Activated T-helper 1 cell treated with anti-CD3 and anti-CD28 coated beads, Interleukin-12 subunit alpha, Interleukin-12 subunit beta, Interleukin-2, Interleukin-4 antibody, amounts not matched to agents 30 ng/mL and 10 ng/mL and 1 ng/mL, durations not matched to agents 14 hours and 24 hours and 36 hours (primary cell): ENCODE results near the gene TRPV5. TPM values are rescaled to one million over a fixed set of nuclear protein-coding genes. Genes with fewer than 3 reads are reported as not detected.

Experiments
- DNase-seq: peaks from one replicate; pipeline ENCODE4 v3.0.0; 2021; ENCODE audit warnings: low spot score
- H3K27ac Mint-ChIP-seq: one replicate; pipeline ENCODE4 v1.8.0; 2021; ENCODE audit warnings: mild to moderate bottlenecking, mixed read lengths
- H3K27me3 Mint-ChIP-seq: one replicate; pipeline ENCODE4 v1.8.0; 2022; ENCODE audit warnings: mild to moderate bottlenecking, moderate library complexity, mixed read lengths; ENCODE audit not compliant: insufficient read depth
- H3K36me3 Mint-ChIP-seq: one replicate; pipeline ENCODE4 v1.8.0; 2021; ENCODE audit warnings: low read depth, mixed read lengths
- H3K4me1 Mint-ChIP-seq: one replicate; pipeline ENCODE4 v1.8.0; 2021; ENCODE audit warnings: low read depth, mixed read lengths
- H3K4me3 Mint-ChIP-seq: one replicate; pipeline ENCODE4 v1.8.0; 2021; ENCODE audit warnings: mild to moderate bottlenecking, moderate library complexity, mixed read lengths
- H3K9me3 Mint-ChIP-seq: one replicate; pipeline ENCODE4 v1.8.0; 2021; ENCODE audit warnings: mixed read lengths
- intact Hi-C: fragments of 100-400 bp; cut with micrococcal nuclease; formaldehyde crosslinking; loops from one replicate; pipeline ENCODE4 v1.15.1; 2024
- total RNA-seq: library from RNA; stranded (reverse); gene quantifications from 2 replicates; pipeline ENCODE4 v1.2.3, GENCODE V29; 2022

The TRPV5 gene
- total RNA-seq, 1 donor from 2014 or later: not detected

DNA sequence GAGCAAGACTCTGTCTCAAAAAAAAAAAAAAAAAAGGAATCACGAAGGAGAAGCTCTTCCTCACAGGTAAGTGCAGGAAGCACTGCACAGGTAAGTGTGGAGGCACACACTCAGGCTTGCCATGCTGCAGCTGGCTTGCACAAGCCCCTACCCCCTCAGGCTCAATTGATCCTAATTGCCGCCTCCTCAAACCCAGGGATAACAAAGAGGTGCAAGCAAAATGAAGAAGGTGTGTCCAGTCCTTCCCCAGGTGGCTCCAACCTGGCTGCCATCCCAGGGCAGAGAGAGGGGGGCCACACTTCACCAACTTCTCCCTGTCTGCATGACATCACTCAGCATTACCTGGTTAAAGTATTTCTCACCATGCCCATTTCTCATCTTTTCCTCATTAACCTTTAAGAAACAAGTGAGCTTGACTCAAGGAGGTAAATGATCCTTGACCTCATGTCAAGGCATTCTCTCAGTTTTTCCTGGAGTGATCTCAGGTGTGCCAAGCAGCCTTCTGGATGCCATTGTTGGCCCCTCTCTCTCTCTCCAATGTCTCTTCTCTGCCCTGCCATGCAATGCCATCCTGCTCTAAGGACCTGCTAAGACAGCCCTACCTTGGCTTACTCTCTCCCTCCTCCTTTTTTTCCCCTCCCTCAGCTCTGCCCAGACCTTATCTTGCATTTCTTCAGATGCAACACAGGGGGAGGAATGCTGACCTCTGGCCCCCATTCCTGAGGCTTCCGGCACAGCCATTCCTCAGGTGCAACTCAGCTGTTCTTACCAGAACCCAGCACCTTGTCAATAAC is 35.0 kb downstream of the TRPV5 start:
- no peak for DNase-seq
- Mint-ChIP-seq H3K9me3 (no peaks in the 10 kb centered on the region), H3K4me1 (no peaks in the 10 kb centered on the region), H3K27ac (no peak overlapping the region), H3K4me3 (no peak overlapping the region), H3K36me3 (no peaks in the 10 kb centered on the region), H3K27me3 (peaks cover 8% of the 10 kb centered on the region)
- intact Hi-C loops: no loop called here

DNA sequence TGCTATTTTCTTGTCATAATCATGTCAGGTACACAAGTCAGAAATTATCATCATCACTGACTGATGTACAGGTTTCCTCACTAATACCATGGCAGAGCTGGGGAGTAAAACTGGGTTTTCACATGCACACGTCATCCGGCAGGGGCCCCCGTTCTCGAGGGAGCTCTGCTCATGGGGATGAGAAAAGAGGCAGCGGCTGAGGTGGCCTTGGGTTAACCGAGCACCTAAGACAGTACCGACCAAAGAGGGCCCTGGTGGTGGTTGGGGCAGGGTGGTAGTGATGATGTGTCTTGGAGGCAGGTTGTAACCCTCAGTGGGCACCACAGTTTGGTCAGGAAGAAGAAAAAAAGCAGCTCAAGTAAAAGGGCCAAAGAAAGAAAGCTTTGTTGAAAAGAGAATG is 35.9 kb downstream of the TRPV5 start:
- no peak for DNase-seq

GRCh38 chr7:142896741-142897379 is 36.7 kb downstream of the TRPV5 start:
- no peak overlapping the region for H3K27ac Mint-ChIP-seq
- no peak for DNase-seq
- H3K4me3 Mint-ChIP-seq: no peak overlapping the region
- no peaks in the 10 kb centered on the region for H3K9me3 Mint-ChIP-seq
- H3K36me3 Mint-ChIP-seq: no peaks in the 10 kb centered on the region
- intact Hi-C loops: no loop called here
- H3K27me3 Mint-ChIP-seq: peaks cover 8% of the 10 kb centered on the region
- H3K4me1 Mint-ChIP-seq: no peaks in the 10 kb centered on the region

More for the DNA sequence above, 35.9 kb downstream of the TRPV5 start:
- Mint-ChIP-seq H3K9me3 (no peaks in the 10 kb centered on the region), H3K4me1 (no peaks in the 10 kb centered on the region), H3K27ac (no peak overlapping the region), H3K36me3 (no peaks in the 10 kb centered on the region), H3K27me3 (peaks cover 8% of the 10 kb centered on the region), H3K4me3 (no peak overlapping the region)
- intact Hi-C loops: no loop called here

GRCh38 chr7:142896151-142896550 is 37.4 kb downstream of the TRPV5 start:
- no peaks in the 10 kb centered on the region for H3K36me3 Mint-ChIP-seq
- intact Hi-C loops: no loop called here
- no peak overlapping the region for H3K4me3 Mint-ChIP-seq
- DNase-seq: no peak
- no peak overlapping the region for H3K27ac Mint-ChIP-seq
- no peaks in the 10 kb centered on the region for H3K9me3 Mint-ChIP-seq
- H3K4me1 Mint-ChIP-seq: no peaks in the 10 kb centered on the region
- H3K27me3 Mint-ChIP-seq: peaks cover 8% of the 10 kb centered on the region

DNA sequence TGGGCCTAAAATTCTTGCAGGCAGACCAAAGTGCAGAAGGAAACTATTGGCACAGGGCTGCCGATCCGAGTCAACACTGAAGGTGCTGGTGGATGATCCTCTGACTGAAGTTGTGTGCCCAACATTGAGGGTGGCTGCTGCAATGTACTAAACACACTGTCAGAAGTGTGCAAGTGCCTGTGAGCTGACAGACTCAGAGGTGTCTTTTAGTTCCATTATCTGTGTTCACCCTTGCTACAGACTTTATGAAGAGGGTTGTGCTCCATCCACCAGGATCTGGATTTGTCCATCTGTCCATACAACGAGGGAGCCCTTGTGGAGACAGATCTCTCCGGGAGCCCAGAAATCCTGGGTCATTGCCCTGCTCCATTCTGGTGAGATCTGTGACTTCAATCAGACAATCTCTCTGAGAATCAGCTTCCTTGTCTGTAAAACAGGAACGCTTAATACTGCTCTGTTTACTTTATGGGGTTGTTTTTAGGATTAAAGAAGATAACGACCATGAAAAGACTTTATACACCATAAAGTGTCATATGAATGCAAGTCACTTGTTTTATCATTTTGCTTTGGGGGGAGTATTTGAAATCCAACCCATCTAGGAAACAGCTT is 38.5 kb downstream of the TRPV5 start:
- no peak overlapping the region for H3K4me3 Mint-ChIP-seq
- H3K27ac Mint-ChIP-seq: no peak overlapping the region
- no peaks in the 10 kb centered on the region for H3K9me3 Mint-ChIP-seq
- H3K27me3 Mint-ChIP-seq: peaks cover 6% of the 10 kb centered on the region
- H3K36me3 Mint-ChIP-seq: no peaks in the 10 kb centered on the region
- intact Hi-C loops: no loop called here
- no peaks in the 10 kb centered on the region for H3K4me1 Mint-ChIP-seq
- no peak for DNase-seq

DNA sequence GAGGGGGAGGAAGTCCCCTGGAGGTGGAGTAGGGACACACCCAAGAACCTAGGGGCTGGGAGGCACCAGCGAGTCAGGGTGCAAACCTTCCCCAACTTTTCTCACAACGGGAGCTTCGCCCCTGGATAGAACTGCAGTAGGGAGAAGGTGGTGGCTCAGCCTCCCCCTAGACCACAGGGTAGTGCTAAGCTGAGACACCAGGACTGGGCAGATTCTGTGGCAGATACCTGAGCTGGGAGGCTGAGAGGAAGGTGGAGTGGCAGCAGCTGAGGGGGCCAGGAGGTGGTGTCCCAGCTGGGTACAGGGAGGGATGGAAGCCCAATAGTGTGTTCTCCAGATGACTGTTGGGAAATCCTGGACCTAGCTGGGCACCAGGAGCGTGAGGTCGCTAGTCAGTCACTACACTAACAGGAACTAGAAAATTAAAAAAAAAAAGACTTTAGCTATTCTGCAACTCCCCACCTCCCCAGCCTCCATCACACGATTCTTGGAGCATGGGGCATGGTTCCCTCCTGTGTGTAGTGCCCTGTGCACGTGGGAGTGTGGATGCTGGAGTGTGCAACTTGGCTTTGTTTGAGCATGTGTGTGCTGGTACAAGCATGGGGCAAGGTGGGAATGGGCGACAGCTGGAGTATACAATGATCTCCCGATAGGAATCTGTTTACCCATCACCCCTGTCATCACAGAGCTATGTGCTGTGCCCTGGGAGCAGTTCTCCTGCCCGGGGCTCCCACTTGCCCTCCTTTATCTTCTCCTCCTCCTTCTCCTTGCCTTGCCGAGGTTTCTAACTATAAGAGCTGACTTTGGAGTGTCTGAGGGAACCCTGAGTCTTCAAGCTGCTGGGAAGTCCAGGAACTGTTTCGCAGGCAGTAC is 39.2 kb downstream of the TRPV5 start:
- no peaks in the 10 kb centered on the region for H3K9me3 Mint-ChIP-seq
- H3K27me3 Mint-ChIP-seq: peaks cover 4% of the 10 kb centered on the region
- intact Hi-C loops: no loop called here

DNA sequence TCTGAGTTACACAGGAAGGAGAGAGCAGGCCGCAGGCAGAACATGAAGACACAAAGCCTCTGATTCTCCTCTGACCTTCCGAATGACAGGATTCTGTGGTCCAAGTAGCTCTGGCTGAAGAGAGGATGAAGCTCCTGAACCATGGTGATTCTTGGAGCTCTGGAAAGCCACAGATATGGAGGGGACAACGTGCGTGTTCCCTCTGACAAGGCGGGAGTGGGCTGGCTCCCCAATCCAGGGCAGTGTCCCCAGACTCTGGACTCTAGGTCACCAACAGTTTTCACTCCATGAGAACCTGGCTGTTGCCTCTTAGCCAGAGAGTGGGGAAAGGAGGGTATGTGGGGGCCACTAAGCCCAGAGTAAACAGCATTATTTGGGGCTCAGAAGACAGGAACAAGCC is 40.6 kb downstream of the TRPV5 start:
- Mint-ChIP-seq H3K27me3 (peaks cover 4% of the 10 kb centered on the region), H3K4me3 (no peak overlapping the region), H3K4me1 (no peaks in the 10 kb centered on the region), H3K36me3 (no peaks in the 10 kb centered on the region), H3K27ac (no peak overlapping the region), H3K9me3 (no peaks in the 10 kb centered on the region)
- intact Hi-C loops: no loop called here
- no peak for DNase-seq

More for the DNA sequence above, 39.2 kb downstream of the TRPV5 start:
- Mint-ChIP-seq H3K36me3 (no peaks in the 10 kb centered on the region), H3K4me1 (no peaks in the 10 kb centered on the region), H3K4me3 (no peak overlapping the region), H3K27ac (no peak overlapping the region)
- DNase-seq: no peak

- Mint-ChIP-seq H3K9me3 (no peaks in the 10 kb centered on the region), H3K27me3 (peaks cover 4% of the 10 kb centered on the region)
- no peak for DNase-seq
Measured at GRCh38 chr7:142891490-142892082, 42.0 kb downstream of the TRPV5 start.

GRCh38 chr7:142890874-142891485 is 42.6 kb downstream of the TRPV5 start:
- H3K27ac Mint-ChIP-seq: no peak overlapping the region

More at GRCh38 chr7:142891490-142892082, 42.0 kb downstream of the TRPV5 start:
- H3K4me1 Mint-ChIP-seq: no peaks in the 10 kb centered on the region
- intact Hi-C loops: no loop called here
- no peak overlapping the region for H3K27ac Mint-ChIP-seq
- no peak overlapping the region for H3K4me3 Mint-ChIP-seq
- H3K36me3 Mint-ChIP-seq: no peaks in the 10 kb centered on the region

DNA sequence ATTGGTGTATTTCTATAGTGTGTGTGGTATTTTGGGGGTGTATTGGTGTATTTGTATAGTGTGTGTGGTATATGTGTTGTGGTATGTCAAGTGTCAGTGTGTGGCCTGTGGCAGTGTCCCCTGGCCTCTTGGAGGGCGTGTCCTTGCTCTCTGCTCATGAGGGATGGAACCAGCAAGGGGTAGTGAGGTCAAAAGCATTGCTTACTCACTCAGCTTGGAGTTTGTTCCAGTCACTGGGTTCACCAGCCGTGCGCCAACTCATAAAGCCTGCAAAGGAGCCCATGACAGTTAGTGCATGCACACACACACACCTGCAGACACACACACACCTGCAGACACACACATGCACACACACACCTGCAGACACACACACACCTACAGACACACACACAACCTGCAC is 43.7 kb downstream of the TRPV5 start:
- Mint-ChIP-seq H3K4me1 (no peaks in the 10 kb centered on the region), H3K9me3 (no peaks in the 10 kb centered on the region), H3K27me3 (peaks cover 1% of the 10 kb centered on the region), H3K36me3 (no peaks in the 10 kb centered on the region), H3K27ac (no peak overlapping the region), H3K4me3 (no peak overlapping the region)
- DNase-seq: no peak
- intact Hi-C loops: no loop called here

More at GRCh38 chr7:142890874-142891485, 42.6 kb downstream of the TRPV5 start:
- Mint-ChIP-seq H3K9me3 (no peaks in the 10 kb centered on the region), H3K36me3 (no peaks in the 10 kb centered on the region), H3K4me1 (no peaks in the 10 kb centered on the region), H3K4me3 (no peak overlapping the region), H3K27me3 (peaks cover 4% of the 10 kb centered on the region)
- intact Hi-C loops: no loop called here
- no peak for DNase-seq

DNA sequence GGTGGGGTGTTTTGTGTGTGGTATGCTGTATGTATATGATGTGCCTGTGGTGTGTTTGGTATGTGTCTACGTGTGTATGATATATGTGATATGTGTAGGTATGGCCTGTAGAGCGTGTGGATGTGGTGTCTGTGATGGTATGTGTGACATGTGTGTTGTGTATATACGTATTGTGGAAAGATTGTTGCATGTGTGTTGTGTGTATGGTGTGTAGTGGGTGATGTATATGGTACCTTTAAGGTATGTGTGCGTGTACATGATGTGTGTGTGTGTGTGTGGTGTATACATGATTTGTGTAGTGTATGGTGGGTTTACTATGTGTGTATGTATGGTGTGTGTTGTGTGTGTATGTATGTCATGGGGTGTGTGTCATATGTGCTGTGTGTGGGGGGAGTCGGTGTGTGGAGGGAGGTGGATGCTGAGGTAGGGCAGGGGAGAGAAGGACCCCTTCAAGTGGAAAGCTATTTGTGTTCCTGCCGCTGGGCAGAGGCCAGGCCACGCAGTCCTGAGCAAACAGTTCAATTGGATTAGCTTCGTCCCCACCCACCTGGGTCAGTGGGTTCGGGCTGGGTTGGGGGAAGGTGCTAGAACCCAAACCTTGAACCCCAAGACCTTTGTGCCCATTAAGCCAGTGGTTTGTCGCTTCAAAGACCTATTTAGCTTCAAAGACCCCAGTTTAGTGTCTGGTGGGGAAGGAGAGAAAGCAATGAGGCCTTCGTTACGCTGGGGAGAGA is 46.1 kb downstream of the TRPV5 start:
- Mint-ChIP-seq H3K27me3 (no peaks in the 10 kb centered on the region), H3K36me3 (no peaks in the 10 kb centered on the region), H3K27ac (no peak overlapping the region), H3K4me1 (no peaks in the 10 kb centered on the region), H3K4me3 (no peak overlapping the region), H3K9me3 (no peaks in the 10 kb centered on the region)
- no peak for DNase-seq
- intact Hi-C loops: no loop called here
